Activated B cell treated with CpG ODN at 0.5 μM for 24 hours (primary cell): Measurements from ENCODE around the gene RNPC3. TPM values are rescaled to one million over a fixed set of nuclear protein-coding genes. Genes with fewer than 3 reads are reported as not detected.
A peak's percentile ranks its signal among the peaks of the same experiment; 100 is the strongest.

Experiments used
- ATAC-seq: fragments of 200-7000 bp; cut with Tn5 transposase; one replicate; pipeline ENCODE4 v1.10.0; 2021; ENCODE audit warnings: low read depth, mild to moderate bottlenecking, moderate library complexity
- CTCF ChIA-PET: fragments of 350-600 bp; sonication (Branson Sonifier 250); formaldehyde crosslinking; loops from one replicate; lab custom pipeline; 2021; ENCODE audit warnings: antibody characterized with exemption; lab: Charles Lee
- POLR2A ChIA-PET: fragments of 350-600 bp; sonication (Branson Sonifier 250); formaldehyde crosslinking; loops from one replicate; lab custom pipeline; 2021; ENCODE audit warnings: antibody characterized with exemption; lab: Charles Lee
- DNase-seq: peaks from one replicate; pipeline ENCODE4 v3.0.0; 2022
- H3K27ac Mint-ChIP-seq: one replicate; pipeline ENCODE4 v1.8.0; 2020; ENCODE audit warnings: mixed read lengths
- H3K27me3 Mint-ChIP-seq: one replicate; pipeline ENCODE4 v1.8.0; 2021; ENCODE audit warnings: mixed read lengths
- H3K36me3 Mint-ChIP-seq: one replicate; pipeline ENCODE4 v1.8.0; 2021; ENCODE audit warnings: low read depth, mixed read lengths
- H3K4me1 Mint-ChIP-seq: one replicate; pipeline ENCODE4 v1.8.0; 2021; ENCODE audit warnings: mixed read lengths
- H3K4me3 Mint-ChIP-seq: one replicate; pipeline ENCODE4 v1.8.0; 2020; ENCODE audit warnings: mild to moderate bottlenecking, mixed read lengths
- H3K9me3 Mint-ChIP-seq: one replicate; pipeline ENCODE4 v1.8.0; 2020; ENCODE audit warnings: mixed read lengths
- CTCF ChIP-seq: fragments of 200-600 bp; IDR thresholded peaks from one replicate; pipeline ENCODE4 v1.8.0; 2022; ENCODE audit warnings: antibody characterized with exemption, mild to moderate bottlenecking
- intact Hi-C: fragments of 100-400 bp; cut with micrococcal nuclease; formaldehyde crosslinking; loops from one replicate; pipeline ENCODE4 v1.15.1; 2024
- total RNA-seq: library from RNA; stranded (reverse); gene quantifications from 2 replicates; pipeline ENCODE4 v1.2.3, GENCODE V29; 2022

RNPC3 gene
- total RNA-seq, 1 donor from 2014 or later, result 53.3 TPM

- Mint-ChIP-seq H3K4me3 (peak overlapping the region; percentile 85), H3K27ac (peak overlapping the region; percentile 69), H3K27me3 (no peaks in the 10 kb centered on the region), H3K4me1 (peaks cover 45% of the 10 kb centered on the region), H3K36me3 (peaks cover 33% of the 10 kb centered on the region), H3K9me3 (no peaks in the 10 kb centered on the region)
- intact Hi-C loops, result no loop called here
- DNase-seq, result peak; percentile 15
- CTCF ChIA-PET, result interaction anchor here (1.4 kb wide), 1 partner anchor 11 kb away, joined by 3 read pairs; no protein-coding TSS in a partner anchor
- ATAC-seq, result peak; percentile 4
- no peak for TF ChIP-seq CTCF
- POLR2A ChIA-PET, result interaction anchor here (1.5 to 2.3 kb wide), 2 partner anchors 8 to 10 kb away, joined by 5 to 9 read pairs; no protein-coding TSS in a partner anchor
Observed at GRCh38 chr1:103525114-103525606, 339 bp upstream of the RNPC3 start.

DNA sequence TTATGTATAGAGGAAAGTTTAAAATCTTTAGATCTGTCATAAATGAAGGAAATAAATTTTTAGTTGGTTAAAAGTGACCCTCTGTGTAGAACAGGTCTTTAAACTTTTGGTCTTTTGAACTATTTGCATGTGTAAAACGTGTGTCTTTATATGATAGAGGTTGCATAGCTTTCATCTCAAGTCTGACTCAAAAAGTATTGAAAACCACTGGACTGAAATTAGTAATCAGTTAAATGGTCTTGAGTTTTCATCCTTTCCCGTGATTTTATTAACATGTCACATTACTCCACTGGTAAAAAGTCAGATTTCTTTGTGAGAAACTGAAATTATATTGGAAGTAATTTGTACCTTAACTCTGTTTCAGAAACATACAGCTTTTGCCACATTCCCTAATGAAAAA is 1.8 kb downstream of the RNPC3 start:
- intact Hi-C loops, result no loop called here
- Mint-ChIP-seq H3K27ac (peak overlapping the region; percentile 14), H3K9me3 (no peaks in the 10 kb centered on the region), H3K4me1 (peaks cover 67% of the 10 kb centered on the region), H3K27me3 (no peaks in the 10 kb centered on the region), H3K4me3 (peak overlapping the region; percentile 64), H3K36me3 (peaks cover 55% of the 10 kb centered on the region)
- no peak for TF ChIP-seq CTCF
- ChIA-PET CTCF (no interaction called here), POLR2A (no interaction called here)
- DNase-seq (no peak), ATAC-seq (no peak)

GRCh38 chr1:103529746-103530145 is 4.2 kb downstream of the RNPC3 start:
- Mint-ChIP-seq H3K36me3 (peaks cover 74% of the 10 kb centered on the region), H3K9me3 (no peaks in the 10 kb centered on the region), H3K27me3 (no peaks in the 10 kb centered on the region), H3K4me1 (peaks cover 72% of the 10 kb centered on the region), H3K4me3 (no peak overlapping the region), H3K27ac (no peak overlapping the region)
- no peak for DNase-seq
- intact Hi-C loops, result no loop called here
- ChIA-PET POLR2A (no interaction called here), CTCF (no interaction called here)
- no peak for TF ChIP-seq CTCF
- ATAC-seq, result no peak

DNA sequence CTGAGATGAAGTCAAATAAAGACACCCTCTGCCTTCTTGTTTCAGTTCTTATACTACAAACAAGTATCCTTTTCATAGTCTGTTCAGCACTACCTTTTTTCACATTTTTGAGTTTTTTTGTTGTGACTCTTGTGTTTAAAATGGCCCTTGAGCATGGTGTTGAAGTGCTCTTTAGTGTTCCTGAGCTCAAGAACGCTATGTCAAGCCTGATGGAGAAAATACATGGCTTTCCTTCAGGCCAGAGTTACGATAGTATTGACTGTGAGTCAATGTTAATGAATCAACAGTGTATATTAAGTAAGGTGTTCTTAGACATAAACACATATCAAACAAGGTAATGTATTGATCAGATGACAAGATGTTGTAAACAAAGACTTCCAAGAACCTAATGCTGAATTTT is 12.7 kb downstream of the RNPC3 start:
- DNase-seq (no peak), ATAC-seq (no peak)
- H3K4me1 Mint-ChIP-seq, result peaks cover under 1% of the 10 kb centered on the region
- H3K36me3 Mint-ChIP-seq, result peaks cover 73% of the 10 kb centered on the region
- no peaks in the 10 kb centered on the region for H3K9me3 Mint-ChIP-seq
- ChIA-PET POLR2A (no interaction called here), CTCF (no interaction called here)
- no peak for TF ChIP-seq CTCF
- intact Hi-C loops, result no loop called here
- H3K27ac Mint-ChIP-seq, result no peak overlapping the region
- H3K27me3 Mint-ChIP-seq, result no peaks in the 10 kb centered on the region
- H3K4me3 Mint-ChIP-seq, result no peak overlapping the region

- H3K4me3 Mint-ChIP-seq, result no peak overlapping the region
- no peaks in the 10 kb centered on the region for H3K9me3 Mint-ChIP-seq
- ChIA-PET CTCF (interaction anchor here (1.0 kb wide), 1 partner anchor 27 kb away, joined by 3 read pairs; no protein-coding TSS in a partner anchor), POLR2A (interaction anchor here (0.6 kb wide), 1 partner anchor 17 kb away, joined by 4 read pairs; no protein-coding TSS in a partner anchor)
- H3K27me3 Mint-ChIP-seq, result no peaks in the 10 kb centered on the region
- ATAC-seq (no peak), DNase-seq (no peak)
- TF ChIP-seq CTCF, result no peak
- H3K36me3 Mint-ChIP-seq, result peaks cover 77% of the 10 kb centered on the region
- intact Hi-C loops, result loop anchor here (2.0 kb wide), 1 partner anchor 13 kb away; no protein-coding TSS in a partner anchor
- H3K27ac Mint-ChIP-seq, result no peak overlapping the region
- H3K4me1 Mint-ChIP-seq, result no peaks in the 10 kb centered on the region
Observed at GRCh38 chr1:103541431-103541830, 15.9 kb downstream of the RNPC3 start.
